Astrocyte (in vitro differentiated cells and primary cell): ENCODE data around the gene TMEM114. TPM values are rescaled to one million over a fixed set of nuclear protein-coding genes. Genes with fewer than 3 reads are reported as not detected.

Experiments
- DNase-seq: peaks from one replicate; pipeline ENCODE4 v3.0.0-alpha.2; 2010; ENCODE audit warnings: low read depth
- FAIRE-seq: peaks from 2 replicates; lab custom pipeline; 2011; peaks lifted over from hg19 to GRCh38; lab: Jason Lieb, UNC
- H2AFZ ChIP-seq: 2 replicates; pipeline ENCODE4 v1.6.0; 2012; ENCODE audit warnings: low read depth, low read length, inconsistent platforms
- H3K27ac ChIP-seq: 2 replicates; pipeline ENCODE4 v1.5.1; 2011; ENCODE audit warnings: low read depth, low read length, inconsistent platforms
- H3K27me3 ChIP-seq: 2 replicates; pipeline ENCODE4 v1.6.0; 2011; ENCODE audit warnings: low read length, inconsistent platforms; ENCODE audit not compliant: insufficient read depth
- H3K36me3 ChIP-seq: 2 replicates; pipeline ENCODE4 v1.5.1; 2011; ENCODE audit warnings: low read length, inconsistent platforms; ENCODE audit not compliant: insufficient read depth
- H3K4me1 ChIP-seq: 2 replicates; pipeline ENCODE4 v1.5.1; 2011; ENCODE audit warnings: low read length, inconsistent platforms; ENCODE audit not compliant: insufficient read depth
- H3K4me2 ChIP-seq: 2 replicates; pipeline ENCODE4 v1.6.0; 2012; ENCODE audit warnings: low read length, inconsistent platforms
- H3K4me3 ChIP-seq: 2 replicates; pipeline ENCODE4 v1.5.1; 2011; ENCODE audit warnings: low read depth, mild to moderate bottlenecking, low read length, inconsistent platforms; ENCODE audit not compliant: insufficient read depth
- H3K79me2 ChIP-seq: 2 replicates; pipeline ENCODE4 v1.6.0; 2012; ENCODE audit warnings: mild to moderate bottlenecking, low read length, inconsistent platforms; ENCODE audit not compliant: insufficient read depth
- H3K9ac ChIP-seq: 2 replicates; pipeline ENCODE4 v1.6.0; 2012; ENCODE audit warnings: mild to moderate bottlenecking, low read length, inconsistent platforms
- H3K9me3 ChIP-seq: 2 replicates; pipeline ENCODE4 v1.5.1; 2012; ENCODE audit warnings: low read depth, mild to moderate bottlenecking, low read length, inconsistent platforms; ENCODE audit not compliant: insufficient read depth
- H4K20me1 ChIP-seq: 2 replicates; pipeline ENCODE4 v1.6.0; 2012; ENCODE audit warnings: low read length, inconsistent platforms; ENCODE audit not compliant: insufficient read depth
- H3K27ac Mint-ChIP-seq: one replicate; pipeline ENCODE4 v1.8.0; 2021; ENCODE audit warnings: mild to moderate bottlenecking, mixed read lengths; ENCODE audit not compliant: unreplicated experiment
- H3K27me3 Mint-ChIP-seq: one replicate; pipeline ENCODE4 v1.8.0; 2021; ENCODE audit warnings: low read depth, mixed read lengths; ENCODE audit not compliant: unreplicated experiment
- H3K36me3 Mint-ChIP-seq: one replicate; pipeline ENCODE4 v1.8.0; 2021; ENCODE audit warnings: low read depth, mixed read lengths; ENCODE audit not compliant: unreplicated experiment
- H3K4me1 Mint-ChIP-seq: one replicate; pipeline ENCODE4 v1.8.0; 2021; ENCODE audit warnings: low read depth, mixed read lengths; ENCODE audit not compliant: unreplicated experiment
- H3K4me3 Mint-ChIP-seq: one replicate; pipeline ENCODE4 v1.8.0; 2021; ENCODE audit warnings: mild to moderate bottlenecking, moderate library complexity, mixed read lengths; ENCODE audit not compliant: unreplicated experiment
- H3K9me3 Mint-ChIP-seq: one replicate; pipeline ENCODE4 v1.8.0; 2021; ENCODE audit warnings: mild to moderate bottlenecking, mixed read lengths; ENCODE audit not compliant: unreplicated experiment
- EZH2 ChIP-seq: IDR thresholded peaks from 2 replicates; pipeline ENCODE4 v1.6.1; 2012; ENCODE audit warnings: mild to moderate bottlenecking, low read length, inconsistent platforms; ENCODE audit not compliant: insufficient read depth
- total RNA-seq: library from RNA; stranded (reverse); gene quantifications from 2 replicates; pipeline ENCODE4 v1.2.1, GENCODE V29; 2021
- TF ChIP-seq, protein P1 (sequence below): IDR thresholded peaks from 2 replicates; pipeline ENCODE4 v1.5.1; 2011; ENCODE audit warnings: low read depth, mild to moderate bottlenecking, inconsistent platforms, low read length, moderate library complexity; ENCODE audit not compliant: insufficient read depth

Gene TMEM114
- total RNA-seq, 1 donor from 2014 or later, result not detected

DNA sequence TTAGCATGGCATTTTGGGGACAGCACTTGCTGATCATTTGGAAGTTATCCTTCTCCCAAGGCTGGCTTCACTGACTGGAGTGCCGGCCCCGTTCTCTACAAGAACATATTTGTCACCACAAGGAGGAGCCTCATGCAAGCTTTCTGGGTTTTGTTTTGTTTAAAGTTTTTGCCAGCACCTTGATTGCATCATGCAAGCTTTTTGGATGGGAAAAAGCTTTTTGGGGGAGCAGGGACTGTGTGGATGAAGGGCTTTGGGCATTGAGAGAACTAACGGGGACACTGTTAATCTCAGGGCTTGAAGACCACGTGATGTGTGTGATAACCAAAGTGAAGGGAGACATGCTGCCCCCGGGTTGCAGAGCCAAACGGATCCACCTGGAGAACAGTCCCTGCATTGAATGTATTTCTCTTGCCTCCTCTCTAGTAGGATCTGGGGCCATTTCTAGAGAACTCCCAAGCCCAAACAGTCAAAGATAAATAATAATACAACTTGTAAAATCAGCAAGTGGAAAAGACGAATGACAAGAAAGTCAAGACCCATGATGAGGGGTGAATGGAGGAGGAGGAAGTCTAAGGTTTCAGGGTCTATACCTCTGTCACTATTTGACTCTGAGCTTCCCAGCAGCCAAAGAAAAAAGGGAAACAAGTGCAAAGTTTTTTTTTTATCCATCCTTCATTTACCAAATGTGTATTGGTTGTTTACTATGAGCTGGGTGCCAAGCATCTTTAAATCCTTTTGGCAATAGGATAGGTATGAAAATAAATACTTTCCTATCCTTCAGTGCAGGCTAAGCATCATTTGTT lies 17.2 kb downstream of the TMEM114 start:
- Mint-ChIP-seq H3K36me3 (no peaks in the 10 kb centered on the region), H3K27me3 (no peaks in the 10 kb centered on the region), H3K4me1 (peaks cover 13% of the 10 kb centered on the region), H3K9me3 (no peaks in the 10 kb centered on the region), H3K4me3 (no peak overlapping the region), H3K27ac (peak overlapping the region; percentile 93)
- Histone ChIP-seq H3K4me3 (no peak overlapping the region), H2AFZ (peak overlapping the region; percentile 49), H3K36me3 (no peaks in the 10 kb centered on the region), H3K9me3 (no peaks in the 10 kb centered on the region), H3K4me1 (peaks cover 10% of the 10 kb centered on the region), H3K27ac (no peak overlapping the region), H3K9ac (no peak overlapping the region), H3K27me3 (peaks cover 15% of the 10 kb centered on the region), H3K79me2 (no peaks in the 10 kb centered on the region), H3K4me2 (no peak overlapping the region), H4K20me1 (no peaks in the 10 kb centered on the region)
- DNase-seq, result peak; percentile 12
- no peak for FAIRE-seq
- TF ChIP-seq, protein P1, sequence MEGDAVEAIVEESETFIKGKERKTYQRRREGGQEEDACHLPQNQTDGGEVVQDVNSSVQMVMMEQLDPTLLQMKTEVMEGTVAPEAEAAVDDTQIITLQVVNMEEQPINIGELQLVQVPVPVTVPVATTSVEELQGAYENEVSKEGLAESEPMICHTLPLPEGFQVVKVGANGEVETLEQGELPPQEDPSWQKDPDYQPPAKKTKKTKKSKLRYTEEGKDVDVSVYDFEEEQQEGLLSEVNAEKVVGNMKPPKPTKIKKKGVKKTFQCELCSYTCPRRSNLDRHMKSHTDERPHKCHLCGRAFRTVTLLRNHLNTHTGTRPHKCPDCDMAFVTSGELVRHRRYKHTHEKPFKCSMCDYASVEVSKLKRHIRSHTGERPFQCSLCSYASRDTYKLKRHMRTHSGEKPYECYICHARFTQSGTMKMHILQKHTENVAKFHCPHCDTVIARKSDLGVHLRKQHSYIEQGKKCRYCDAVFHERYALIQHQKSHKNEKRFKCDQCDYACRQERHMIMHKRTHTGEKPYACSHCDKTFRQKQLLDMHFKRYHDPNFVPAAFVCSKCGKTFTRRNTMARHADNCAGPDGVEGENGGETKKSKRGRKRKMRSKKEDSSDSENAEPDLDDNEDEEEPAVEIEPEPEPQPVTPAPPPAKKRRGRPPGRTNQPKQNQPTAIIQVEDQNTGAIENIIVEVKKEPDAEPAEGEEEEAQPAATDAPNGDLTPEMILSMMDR, result peak; percentile 45
- no peak for TF ChIP-seq EZH2

DNA sequence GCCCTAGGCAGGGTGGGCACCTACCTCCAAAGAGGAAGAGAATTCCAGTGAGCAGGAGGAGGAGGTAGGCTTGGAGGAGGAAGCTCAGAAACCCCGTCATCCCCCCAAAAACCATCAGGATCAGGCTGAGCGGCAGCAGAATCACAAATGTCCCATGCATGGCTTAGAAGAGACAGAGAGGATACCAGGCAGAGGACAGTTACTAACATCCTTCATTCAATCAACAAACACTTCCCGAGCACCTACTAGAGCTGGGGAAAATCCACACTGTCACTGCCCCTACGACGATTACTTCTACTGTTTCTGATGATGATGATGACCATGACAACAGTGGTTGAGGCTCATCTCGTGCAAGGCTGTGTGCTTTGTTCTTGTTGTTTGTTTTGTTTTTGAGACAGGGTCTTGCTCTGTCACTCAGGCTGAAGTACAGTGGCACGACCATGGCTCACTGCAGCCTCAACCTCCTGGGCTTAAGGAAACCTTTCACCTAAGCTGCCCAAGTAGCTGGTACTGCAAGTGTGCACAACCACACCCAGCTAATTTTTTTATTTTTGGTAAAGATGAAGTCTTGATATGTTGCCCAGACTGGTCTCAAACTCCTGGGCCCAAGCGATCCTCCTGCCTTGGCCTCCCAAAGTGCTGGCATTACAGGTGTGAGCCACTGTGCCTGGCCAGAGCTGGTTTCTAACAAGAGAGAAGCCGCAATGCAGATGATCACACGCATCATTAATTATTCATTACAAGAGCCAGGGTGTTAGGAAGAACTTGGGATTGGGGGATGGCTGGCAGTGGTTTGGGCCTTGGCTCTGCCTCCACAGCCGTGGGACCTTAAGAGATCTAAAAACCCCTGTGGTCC lies 18.0 kb downstream of the TMEM114 start:
- Mint-ChIP-seq H3K9me3 (no peaks in the 10 kb centered on the region), H3K27me3 (no peaks in the 10 kb centered on the region), H3K4me3 (no peak overlapping the region), H3K4me1 (peaks cover 13% of the 10 kb centered on the region), H3K27ac (peak overlapping the region; percentile 93), H3K36me3 (no peaks in the 10 kb centered on the region)
- H3K4me2 ChIP-seq, result no peak overlapping the region
- FAIRE-seq (no peak), DNase-seq (no peak)
- H3K79me2 ChIP-seq, result no peaks in the 10 kb centered on the region
- H3K9ac ChIP-seq, result peak overlapping the region; percentile 23
- no peaks in the 10 kb centered on the region for H4K20me1 ChIP-seq
- H3K27me3 ChIP-seq, result peaks cover 15% of the 10 kb centered on the region
- H3K4me3 ChIP-seq, result no peak overlapping the region
- no peaks in the 10 kb centered on the region for H3K9me3 ChIP-seq
- no peak overlapping the region for H2AFZ ChIP-seq
- TF ChIP-seq, protein P1, result no peak
- no peak for TF ChIP-seq EZH2
- no peak overlapping the region for H3K27ac ChIP-seq
- H3K36me3 ChIP-seq, result no peaks in the 10 kb centered on the region
- H3K4me1 ChIP-seq, result peaks cover 10% of the 10 kb centered on the region
